Measurements from ENCODE around the gene HAUS8.

- TF ChIP-seq, protein P1, sequence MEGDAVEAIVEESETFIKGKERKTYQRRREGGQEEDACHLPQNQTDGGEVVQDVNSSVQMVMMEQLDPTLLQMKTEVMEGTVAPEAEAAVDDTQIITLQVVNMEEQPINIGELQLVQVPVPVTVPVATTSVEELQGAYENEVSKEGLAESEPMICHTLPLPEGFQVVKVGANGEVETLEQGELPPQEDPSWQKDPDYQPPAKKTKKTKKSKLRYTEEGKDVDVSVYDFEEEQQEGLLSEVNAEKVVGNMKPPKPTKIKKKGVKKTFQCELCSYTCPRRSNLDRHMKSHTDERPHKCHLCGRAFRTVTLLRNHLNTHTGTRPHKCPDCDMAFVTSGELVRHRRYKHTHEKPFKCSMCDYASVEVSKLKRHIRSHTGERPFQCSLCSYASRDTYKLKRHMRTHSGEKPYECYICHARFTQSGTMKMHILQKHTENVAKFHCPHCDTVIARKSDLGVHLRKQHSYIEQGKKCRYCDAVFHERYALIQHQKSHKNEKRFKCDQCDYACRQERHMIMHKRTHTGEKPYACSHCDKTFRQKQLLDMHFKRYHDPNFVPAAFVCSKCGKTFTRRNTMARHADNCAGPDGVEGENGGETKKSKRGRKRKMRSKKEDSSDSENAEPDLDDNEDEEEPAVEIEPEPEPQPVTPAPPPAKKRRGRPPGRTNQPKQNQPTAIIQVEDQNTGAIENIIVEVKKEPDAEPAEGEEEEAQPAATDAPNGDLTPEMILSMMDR (IDR thresholded peaks at IDR 0.05): no peak
- no peak for TF ChIP-seq POLR2A (IDR thresholded peaks at IDR 0.05)
- TF ChIP-seq EP300 (IDR thresholded peaks at IDR 0.05; ENCODE audit: low read depth): no peak
Observed at GRCh38 chr19:17104679-17105078, 29.4 kb upstream of the HAUS8 start.
